ENCODE measurements around the gene HSPA4. TPM values are rescaled to one million over a fixed set of nuclear protein-coding genes. Genes with fewer than 3 reads are reported as not detected.

Gene HSPA4
- total and polyA plus RNA-seq, 2 donors (not counting 3 experiments of a cell fraction or from before 2014, with no cell fraction given): 11.2 to 161 TPM

GRCh38 chr5:133015466-133015865 is 36.3 kb upstream of the HSPA4 start:
- no peak overlapping the region for H3K9ac ChIP-seq (replicated peaks; ENCODE audit: extremely low read depth, insufficient read depth, low read length)
- no peak overlapping the region for H3K4me3 ChIP-seq (replicated peaks in 1 of 3; ENCODE audit: insufficient read depth in 1 of 3, low read depth in 1 of 3, low read length in 3 of 3)
- H3K27ac ChIP-seq (ENCODE audit: insufficient read depth, low read depth, low read length): no peak overlapping the region
- H3K4me1 ChIP-seq (ENCODE audit: control insufficient read depth, extremely low read depth, insufficient read depth, low read length): no peaks in the 10 kb centered on the region
- no TSS peak for BruUV-seq (replicated peaks)
- no peak overlapping the region for H3K4me2 ChIP-seq (ENCODE audit: insufficient read depth, low read length)
- no peaks in the 10 kb centered on the region for H4K20me1 ChIP-seq (replicated peaks; ENCODE audit: control insufficient read depth, extremely low read depth, insufficient read depth, low read length)
- no peak overlapping the region for H2AFZ ChIP-seq (ENCODE audit: low read depth, low read length)
- H3K27me3 ChIP-seq (ENCODE audit: control insufficient read depth in 2 of 2, insufficient read depth in 2 of 2, low read length in 2 of 2): no peaks in the 10 kb centered on the region
- peaks cover 8% of the 10 kb centered on the region for H3K79me2 ChIP-seq (ENCODE audit: control insufficient read depth, insufficient read depth, low read length)
- DNase-seq (ENCODE audit: low read depth, low spot score): no peak
- H3K36me3 ChIP-seq (ENCODE audit: control insufficient read depth in 2 of 2, extremely low read depth in 1 of 2, insufficient read depth in 2 of 2, low read length in 2 of 2): peaks cover 2 to 3% of the 10 kb centered on the region in 2 experiments
- TF ChIP-seq JUN (IDR thresholded peaks at IDR 0.05; ENCODE audit: borderline replicate concordance, insufficient read depth, insufficient read length, low read depth) (no peak), EZH2 (IDR thresholded peaks at IDR 0.05; ENCODE audit: borderline replicate concordance, low read depth, low read length, severe bottlenecking) (no peak), POLR2A (IDR thresholded peaks at IDR 0.05; ENCODE audit: low read depth, low read length) (no peak), MAX (IDR thresholded peaks at IDR 0.05; ENCODE audit: insufficient read depth, insufficient read length) (no peak), POLR2AphosphoS5 (IDR thresholded peaks at IDR 0.05; ENCODE audit: insufficient read depth, low read depth, low read length) (no peak), MYC (IDR thresholded peaks at IDR 0.05; ENCODE audit: low read depth, low read length) (no peak), GATA2 (IDR thresholded peaks at IDR 0.05; ENCODE audit: insufficient read depth, insufficient read length, low read depth, low read length) (no peak), FOS (IDR thresholded peaks at IDR 0.05; ENCODE audit: borderline replicate concordance, insufficient read depth, low read length) (no peak), CTCF (IDR thresholded peaks at IDR 0.05; ENCODE audit: extremely low read depth in 1 of 2, insufficient read depth in 1 of 2, low read depth in 1 of 2, low read length in 2 of 2) (no peak)
- intact Hi-C loops (cut with micrococcal nuclease): no loop called here
- no peak for FAIRE-seq
- ChIA-PET CTCF (no interaction called here), POLR2A (no interaction called here)
- no peaks in the 10 kb centered on the region for H3K9me1 ChIP-seq (replicated peaks; ENCODE audit: control insufficient read depth, extremely low read depth, insufficient read depth, low read length)
- no peaks in the 10 kb centered on the region for H3K9me3 ChIP-seq (replicated peaks; ENCODE audit: control insufficient read depth, insufficient read depth, low read length)
- dilution Hi-C loops (cut with MboI; ENCODE audit: extremely low pct_ligation_motif_present, low sequenced_read_pairs): no loop called here
